CD4-positive, alpha-beta T cell treated with Interleukin-2 at 100 ng/mL for 4 hours (primary cell): ENCODE results near the gene CLCN1.
"Not testable (repeated sequence)": the region's sequence is repeated elsewhere in the genome, so short reads cannot be mapped to it uniquely, and the experiment has no call there.

ENCODE experiments used
- DNase-seq: peaks from one replicate; pipeline ENCODE4 v3.0.0-alpha.2; 2020; ENCODE audit warnings: low spot score

The CLCN1 gene

DNA sequence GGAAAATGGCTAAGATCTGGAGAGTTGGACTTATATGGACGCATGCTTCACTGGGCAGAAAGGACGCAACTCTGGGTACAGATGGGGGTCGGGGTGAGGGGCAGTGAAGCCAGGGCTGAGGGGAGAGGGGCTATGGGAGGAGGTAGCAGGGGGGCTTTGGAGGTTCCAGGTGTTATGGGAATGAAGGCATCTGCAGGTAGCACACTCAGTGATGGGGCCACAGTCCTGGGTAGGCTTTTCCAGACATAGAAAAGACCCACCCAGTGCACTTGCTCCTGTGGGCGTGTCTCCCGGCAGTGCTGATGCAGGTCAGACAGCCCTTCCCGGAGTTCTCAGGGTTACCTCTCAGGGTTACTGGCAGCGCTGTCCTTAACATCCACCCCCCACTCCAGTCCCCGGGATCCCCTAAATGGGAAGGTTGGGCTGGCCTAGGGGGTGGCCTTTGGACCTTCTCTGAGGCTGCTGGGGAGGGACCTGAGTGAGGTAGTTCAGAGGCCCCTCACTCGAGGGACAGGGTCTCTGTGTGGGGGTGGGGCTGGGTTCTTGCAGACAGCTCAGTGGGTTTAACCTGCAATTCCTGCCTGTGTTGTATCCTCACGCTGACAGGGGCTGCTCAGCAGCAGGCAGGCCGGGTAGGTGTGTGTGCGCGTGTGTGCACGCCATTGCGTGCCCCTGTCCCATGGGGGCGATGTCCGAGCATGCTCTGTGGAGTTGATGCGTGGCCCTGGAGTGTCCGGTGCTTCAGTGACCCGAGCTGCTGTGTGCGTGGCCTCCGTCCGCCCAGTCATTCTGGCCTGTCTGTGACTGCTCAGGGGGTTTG lies 71.5 kb downstream of the CLCN1 start:
- DNase-seq, result no peak

GRCh38 chr7:143388051-143388450 lies 72.1 kb downstream of the CLCN1 start:
- no peak for DNase-seq

DNA sequence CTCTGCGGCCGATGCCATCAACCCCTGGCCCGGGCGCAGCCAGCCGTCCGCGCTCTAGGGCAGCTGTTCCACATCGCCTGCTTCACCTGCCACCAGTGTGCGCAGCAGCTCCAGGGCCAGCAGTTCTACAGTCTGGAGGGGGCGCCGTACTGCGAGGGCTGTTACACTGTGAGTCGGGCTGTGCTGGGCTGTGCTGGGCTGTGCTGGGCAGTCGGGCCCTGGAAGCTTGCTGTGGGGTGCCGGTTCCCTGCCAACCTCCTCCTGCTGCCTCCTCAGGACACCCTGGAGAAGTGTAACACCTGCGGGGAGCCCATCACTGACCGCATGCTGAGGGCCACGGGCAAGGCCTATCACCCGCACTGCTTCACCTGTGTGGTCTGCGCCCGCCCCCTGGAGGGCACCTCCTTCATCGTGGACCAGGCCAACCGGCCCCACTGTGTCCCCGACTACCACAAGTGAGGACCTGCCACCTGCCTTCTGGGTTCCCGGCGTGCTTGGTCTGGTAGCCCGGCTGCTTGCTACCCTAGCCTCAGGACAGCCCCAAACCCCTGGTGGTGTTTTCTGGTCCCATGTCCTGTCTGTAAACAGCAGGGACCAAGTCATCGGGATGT lies 72.7 kb downstream of the CLCN1 start:
- no peak for DNase-seq

GRCh38 chr7:143389316-143390103 lies 73.6 kb downstream of the CLCN1 start:
- no peak for DNase-seq

- DNase-seq, result no peak
Observed at GRCh38 chr7:143390104-143390772, 74.3 kb downstream of the CLCN1 start.

DNA sequence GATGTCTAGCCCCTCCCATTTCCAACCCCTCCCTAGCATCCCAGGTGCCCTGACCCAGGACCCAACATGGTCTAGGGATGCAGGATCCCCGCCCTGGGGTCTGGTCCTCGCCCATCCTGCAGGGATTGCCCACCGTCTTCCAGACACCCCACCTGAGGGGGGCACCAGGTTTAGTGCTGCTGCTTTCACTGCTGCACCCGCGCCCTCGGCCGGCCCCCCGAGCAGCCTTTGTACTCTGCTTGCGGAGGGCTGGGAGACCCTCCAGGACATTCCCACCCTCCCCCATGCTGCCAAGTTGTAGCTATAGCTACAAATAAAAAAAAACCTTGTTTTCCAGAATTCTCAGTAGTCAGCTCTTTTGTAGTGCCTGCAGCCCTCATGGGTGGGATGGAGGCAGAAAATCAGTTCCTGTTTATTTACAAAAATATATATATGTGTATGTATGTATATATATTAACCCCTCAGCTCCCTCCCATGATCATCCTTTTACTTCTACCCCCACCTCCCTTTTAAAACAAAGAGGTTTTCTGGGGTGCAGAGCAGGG lies 74.9 kb downstream of the CLCN1 start:
- no peak for DNase-seq

DNA sequence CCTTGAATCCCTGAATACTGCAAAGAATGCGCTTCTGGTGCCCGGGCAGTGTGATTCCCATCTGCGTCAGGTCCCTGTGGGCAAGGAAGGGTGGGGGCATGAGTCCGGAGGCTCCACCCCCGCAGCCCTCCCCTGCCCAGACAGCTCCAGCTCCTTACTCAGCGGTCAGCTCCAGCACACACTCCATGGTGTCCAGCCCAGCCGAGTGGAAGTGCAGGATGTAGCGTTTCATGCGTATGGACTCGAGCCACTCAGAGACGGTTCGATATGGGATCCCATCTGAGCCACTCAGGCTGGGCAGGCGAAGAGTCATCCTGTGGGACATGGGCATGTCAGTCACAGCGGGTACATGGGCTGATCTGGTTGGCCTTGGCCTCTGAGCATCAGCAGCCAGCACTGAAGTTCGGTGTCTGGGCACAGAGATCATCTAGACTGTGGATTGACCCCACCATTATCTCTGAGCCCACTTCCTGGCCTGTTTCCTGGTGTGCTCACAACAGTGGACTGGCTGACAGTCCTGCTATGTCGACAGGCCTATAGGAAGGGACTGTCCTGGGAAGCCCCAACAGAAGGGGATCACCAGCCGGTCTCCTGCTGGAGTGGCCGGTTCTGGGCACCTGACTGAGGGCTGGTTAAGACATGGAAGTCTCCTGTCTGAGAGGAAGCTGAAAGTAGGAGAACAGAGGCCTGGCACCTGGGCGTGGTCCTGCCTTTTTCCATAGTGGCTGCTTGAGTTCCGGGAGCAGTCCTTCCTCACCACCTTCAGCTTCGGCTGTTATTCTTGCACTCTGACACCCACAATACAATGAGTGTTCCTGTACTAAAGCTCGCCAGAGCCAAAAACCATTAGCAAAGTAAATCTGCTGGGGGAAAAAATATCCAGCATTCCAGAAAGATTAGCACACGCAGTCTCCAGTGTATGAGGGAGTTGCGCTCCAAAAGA lies 75.8 kb downstream of the CLCN1 start:
- DNase-seq, result no peak

- not testable (repeated sequence) for DNase-seq
Observed at GRCh38 chr7:143392427-143392826, 76.5 kb downstream of the CLCN1 start.

DNA sequence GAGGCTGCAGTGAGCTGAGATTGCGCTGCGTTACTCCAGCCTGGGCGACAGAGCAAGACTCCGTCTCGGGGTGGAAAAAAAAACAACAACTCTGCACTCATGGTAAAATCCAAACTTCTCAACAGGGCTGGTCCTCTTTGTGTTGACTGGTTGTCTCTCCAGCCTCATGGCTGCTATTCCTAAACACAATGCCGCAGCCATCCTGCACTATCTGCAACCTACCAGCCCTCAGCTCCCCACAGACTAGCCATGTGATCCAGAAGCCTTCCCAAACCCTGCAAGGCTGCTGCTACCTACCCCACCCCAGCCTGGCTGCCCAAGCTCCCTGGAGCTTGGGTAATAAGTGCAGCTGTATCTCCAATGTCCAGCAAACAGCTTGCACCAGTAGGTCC lies 77.0 kb downstream of the CLCN1 start:
- DNase-seq, result no peak

GRCh38 chr7:143393267-143394041 lies 77.5 kb downstream of the CLCN1 start:
- no peak for DNase-seq

- DNase-seq, result no peak
Observed at GRCh38 chr7:143394068-143394467, 78.2 kb downstream of the CLCN1 start.

- no peak for DNase-seq
Observed at GRCh38 chr7:143394777-143395176, 78.9 kb downstream of the CLCN1 start.

DNA sequence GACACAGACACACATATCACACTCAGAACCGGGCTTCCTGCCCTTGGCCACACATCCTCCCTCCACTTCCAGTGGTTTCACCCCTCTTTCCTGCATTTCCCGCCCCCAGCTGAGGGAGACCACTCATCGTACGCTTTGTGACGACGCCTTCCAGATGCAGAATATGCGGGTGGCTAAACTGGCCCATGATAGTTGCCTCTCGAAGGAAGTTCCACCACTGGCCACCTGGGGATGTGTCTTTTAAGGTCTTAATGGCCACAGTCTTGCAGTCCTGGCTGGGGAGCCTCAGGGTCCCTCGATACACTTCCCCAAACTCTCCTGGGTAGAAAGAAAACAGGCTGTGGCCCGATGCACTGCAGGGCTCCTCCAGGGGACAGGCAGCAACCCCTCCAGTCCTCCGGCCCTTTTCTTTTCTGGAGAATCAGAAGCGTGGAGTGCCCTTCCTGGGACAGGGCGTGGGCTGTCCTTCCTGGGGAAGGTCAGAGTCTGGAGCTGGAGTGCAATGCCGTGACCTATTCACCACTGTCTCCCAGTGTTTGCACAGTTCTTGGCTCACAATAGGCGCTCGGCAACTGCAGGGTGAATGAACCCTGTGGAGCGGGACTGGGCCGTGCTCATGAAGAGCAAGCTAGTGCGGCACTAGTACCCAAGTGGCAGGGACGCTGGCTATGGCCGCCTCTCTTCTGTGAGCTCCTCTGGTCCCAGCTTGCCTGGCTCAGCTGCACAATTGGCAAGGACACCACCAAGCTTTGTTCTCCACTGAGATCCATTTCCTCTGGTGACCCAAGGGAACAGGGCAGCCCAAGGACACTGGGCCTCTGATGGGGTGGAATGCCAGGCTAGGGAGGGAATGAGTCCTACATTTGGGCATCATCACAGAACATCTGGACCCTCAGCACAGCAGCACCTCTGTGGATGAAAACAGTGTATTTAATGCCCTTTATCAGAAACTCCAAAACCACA lies 79.6 kb downstream of the CLCN1 start:
- no peak for DNase-seq

DNA sequence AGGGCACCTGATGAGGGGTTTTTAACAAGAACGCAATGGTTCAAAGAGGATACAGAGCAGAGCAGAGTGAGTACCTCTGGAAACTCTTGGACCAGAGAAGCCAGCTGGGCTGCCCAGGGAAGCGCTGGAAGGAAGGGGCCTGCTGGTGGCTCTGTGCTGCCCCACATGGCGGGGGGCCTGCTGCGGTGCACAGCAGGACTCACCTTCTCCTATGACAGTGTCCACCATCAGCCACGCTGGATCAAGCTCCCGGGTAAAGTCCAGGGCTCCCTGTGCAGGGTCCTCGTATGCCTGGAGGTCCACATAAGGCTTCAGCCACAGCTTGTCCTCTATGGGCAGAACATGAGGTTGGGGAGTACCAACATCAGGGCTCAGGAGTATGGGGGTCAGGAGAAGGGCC lies 80.3 kb downstream of the CLCN1 start:
- no peak for DNase-seq

DNA sequence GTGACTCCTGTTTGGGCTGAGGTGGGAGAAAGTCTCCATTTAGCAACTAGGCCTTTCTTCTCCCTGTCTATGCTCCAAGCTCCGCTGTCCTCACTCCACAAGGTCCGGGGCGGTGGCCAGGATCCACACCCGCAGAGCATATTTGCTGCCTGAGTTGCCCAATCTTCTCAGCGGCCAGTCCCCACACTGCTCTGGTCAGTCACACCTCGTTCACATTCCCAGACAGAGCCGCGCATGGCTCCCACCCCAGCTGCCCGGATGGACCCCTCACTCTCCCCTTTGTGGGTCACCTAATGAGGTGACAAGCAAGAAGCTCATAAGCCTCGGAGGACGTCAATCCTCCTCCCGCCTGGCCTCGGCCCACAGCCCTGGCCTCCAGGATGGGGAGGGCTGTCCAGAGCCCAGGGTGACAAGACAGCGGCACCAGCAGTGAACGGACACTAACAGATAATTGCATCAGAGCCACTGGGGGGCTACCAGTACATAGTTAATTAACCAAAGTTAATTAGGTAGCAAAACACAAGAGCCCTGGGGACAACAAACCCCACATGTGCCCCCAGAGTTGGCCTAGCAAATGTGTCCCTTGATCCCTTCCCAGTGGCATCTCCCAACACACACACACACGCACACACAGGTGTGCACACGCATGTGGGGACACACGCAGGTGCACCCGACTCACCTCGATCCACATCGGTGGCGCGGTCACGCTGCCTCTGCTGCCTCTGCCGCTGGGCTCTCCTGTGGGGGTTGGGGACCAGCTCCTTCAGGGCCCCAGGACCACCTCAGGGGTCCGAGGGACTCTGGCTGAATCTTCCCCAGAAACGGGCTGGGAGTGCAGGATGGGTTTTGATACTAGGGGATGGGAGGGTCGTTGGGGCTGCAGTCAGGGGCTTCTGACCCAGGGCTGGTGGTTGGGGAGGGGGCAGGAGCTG lies 81.0 kb downstream of the CLCN1 start:
- no peak for DNase-seq

- no peak for DNase-seq
Observed at GRCh38 chr7:143397710-143398530, 82.0 kb downstream of the CLCN1 start.

- no peak for DNase-seq
Observed at GRCh38 chr7:143398616-143399015, 82.7 kb downstream of the CLCN1 start.
